HEK293T (cell line): ENCODE data around the gene TPCN2.

Source experiments
- ARNT ChIP-seq: fragments of 450-650 bp; IDR thresholded peaks from 2 replicates; pipeline ENCODE4 v1.6.1; 2017; ENCODE audit warnings: mild to moderate bottlenecking
- BHLHE40 ChIP-seq: fragments of 450-650 bp; IDR thresholded peaks from 2 replicates; pipeline ENCODE4 v1.6.1; 2016; ENCODE audit warnings: mild to moderate bottlenecking, moderate library complexity, borderline replicate concordance
- FOXK2 ChIP-seq: fragments of 450-650 bp; IDR thresholded peaks from 2 replicates; pipeline ENCODE4 v1.6.1; 2016; ENCODE audit warnings: mild to moderate bottlenecking
- FOXM1 ChIP-seq: fragments of 450-650 bp; IDR thresholded peaks from 2 replicates; pipeline ENCODE4 v1.6.1; 2017; ENCODE audit warnings: mild to moderate bottlenecking, borderline replicate concordance
- LEF1 ChIP-seq: fragments of 450-650 bp; IDR thresholded peaks from 2 replicates; pipeline ENCODE4 v1.6.1; 2017; ENCODE audit warnings: mild to moderate bottlenecking, borderline replicate concordance
- NFRKB ChIP-seq: fragments of 450-650 bp; IDR thresholded peaks from 2 replicates; pipeline ENCODE4 v1.6.1; 2016; ENCODE audit warnings: mild to moderate bottlenecking, moderate library complexity
- SP1 ChIP-seq: fragments of 450-650 bp; IDR thresholded peaks from 2 replicates; pipeline ENCODE4 v1.6.1; 2017
- SUZ12 ChIP-seq: fragments of 450-650 bp; IDR thresholded peaks from 2 replicates; pipeline ENCODE4 v1.6.1; 2016; ENCODE audit warnings: mild to moderate bottlenecking
- TARDBP ChIP-seq: fragments of 450-650 bp; IDR thresholded peaks from 2 replicates; pipeline ENCODE4 v1.6.1; 2016
- ZNF384 ChIP-seq: fragments of 450-650 bp; IDR thresholded peaks from 2 replicates; pipeline ENCODE4 v1.6.1; 2016

DNA sequence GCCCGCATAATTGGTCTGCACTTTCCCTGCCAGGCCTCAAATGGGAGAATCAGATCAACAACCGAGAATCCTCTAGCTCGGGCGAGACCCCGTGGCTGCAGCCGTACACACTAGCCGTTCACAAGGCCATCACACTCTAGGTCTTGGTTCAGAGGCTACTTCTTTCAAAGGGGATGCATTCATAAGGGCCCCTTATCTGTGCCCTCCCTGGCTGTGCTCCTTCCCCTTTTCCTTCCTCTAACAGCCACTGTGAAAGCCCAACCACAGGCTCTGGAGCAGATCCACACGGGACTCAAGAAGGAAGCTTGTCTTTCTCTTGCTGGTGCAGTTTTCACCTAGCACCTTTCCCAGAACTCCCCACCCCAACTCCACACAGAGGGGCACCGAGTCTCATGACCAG, 131.5 kb downstream of the TPCN2 start:
- TF ChIP-seq NFRKB, result no peak
- no peak for TF ChIP-seq SUZ12
- TF ChIP-seq FOXK2, result no peak
- TF ChIP-seq ZNF384, result no peak
- no peak for TF ChIP-seq ARNT
- TF ChIP-seq BHLHE40, result no peak
- no peak for TF ChIP-seq SP1
- no peak for TF ChIP-seq FOXM1
- no peak for TF ChIP-seq TARDBP
- TF ChIP-seq LEF1, result no peak
